ENCODE measurements around the gene BCOR. TPM values are rescaled to one million over a fixed set of nuclear protein-coding genes. Genes with fewer than 3 reads are reported as not detected.

Gene BCOR
- total and polyA plus RNA-seq, 2 of the 4 experiments (the other 2 are of a cell fraction), result 7.5 to 9.0 TPM

GRCh38 chrX:40087425-40088298 lies 10.1 kb downstream of the BCOR start:
- peak overlapping the region; percentile 81 for H3K27ac ChIP-seq (ENCODE audit: insufficient read depth, low read length)
- peak overlapping the region; percentile 85 for H2BK120ac ChIP-seq (ENCODE audit: low read depth, low read length)
- peaks cover 10 to 45% of the 10 kb centered on the region in 2 experiments; a peak in 3 of 4 replicates for H3K79me1 ChIP-seq (ENCODE audit: low read depth in 1 of 2, low read length in 2 of 2)
- no peaks in the 10 kb centered on the region; the same call in 1 of the 2 replicates for H3K27me3 ChIP-seq (ENCODE audit: control insufficient read depth, insufficient read depth, low read length)
- peaks cover 33% of the 10 kb centered on the region for H4K20me1 ChIP-seq (ENCODE audit: insufficient read depth, low read length)
- peak overlapping the region; percentile 27 for H2AFZ ChIP-seq (replicated peaks; ENCODE audit: low read length, poor library complexity)
- peak overlapping the region; percentile 83 for H2BK5ac ChIP-seq (ENCODE audit: low read depth, low read length, poor library complexity, severe bottlenecking)
- peak overlapping the region in 1 of 2 experiments; percentile 43; a peak in 1 of 4 replicates for H4K8ac ChIP-seq (ENCODE audit: low read depth in 2 of 2, low read length in 2 of 2)
- H3K4ac ChIP-seq (ENCODE audit: low read depth, low read length), result peak overlapping the region; percentile 83
- peak overlapping the region; percentile 23; the same call in 1 of the 2 replicates for H3K9ac ChIP-seq (ENCODE audit: low read depth, low read length)
- peak overlapping the region; percentile 29; the same call in 1 of the 2 replicates for H3K56ac ChIP-seq (ENCODE audit: extremely low read depth, insufficient read depth, low read length)
- H2AK9ac ChIP-seq (replicated peaks; ENCODE audit: low read depth, low read length, poor library complexity), result peak overlapping the region; percentile 17
- no peaks in the 10 kb centered on the region for H3K36me3 ChIP-seq (ENCODE audit: control insufficient read depth, insufficient read depth, low read length)
- H3K4me3 ChIP-seq (ENCODE audit: insufficient read depth, low read depth, low read length), result no peak overlapping the region
- CTCF ChIA-PET, result interaction anchor here (1.4 kb wide), 1 partner anchor 9 kb away, joined by 5 read pairs; no protein-coding TSS in a partner anchor
- DNase-seq, result peak; percentile 79
- H3K9me3 ChIP-seq (ENCODE audit: control insufficient read depth, insufficient read depth, low read length), result no peaks in the 10 kb centered on the region
- in situ Hi-C loops (cut with MboI; ENCODE audit: low sequenced_read_pairs), result loop anchor here (10.0 kb wide), 2 partner anchors 273 to 353 kb away; no protein-coding TSS in a partner anchor
- H4K5ac ChIP-seq (ENCODE audit: low read depth, low read length), result peak overlapping the region; percentile 52
- TF ChIP-seq MAFK (IDR thresholded peaks at IDR 0.05; ENCODE audit: low read depth, low read length) (no peak), ELK1 (IDR thresholded peaks at IDR 0.05; ENCODE audit: borderline replicate concordance, low read depth, low read length) (no peak), MAZ (IDR thresholded peaks at IDR 0.05; ENCODE audit: borderline replicate concordance, low read depth, low read length) (no peak), USF2 (IDR thresholded peaks at IDR 0.05; ENCODE audit: low read depth, low read length) (no peak), MXI1 (IDR thresholded peaks at IDR 0.05; ENCODE audit: borderline replicate concordance, low read depth, low read length) (no peak), RAD21 (IDR thresholded peaks at IDR 0.05; ENCODE audit: low read length) (no peak), RCOR1 (IDR thresholded peaks at IDR 0.05; ENCODE audit: insufficient replicate concordance, low read length) (no peak), BHLHE40 (IDR thresholded peaks at IDR 0.05; ENCODE audit: low read depth, low read length) (no peak)
- peak overlapping the region; percentile 75 for H3K23ac ChIP-seq (ENCODE audit: low read depth, low read length)
- POLR2A ChIA-PET (ENCODE audit: unreplicated experiment), result no interaction called here
- dilution Hi-C loops (cut with HindIII; ENCODE audit: low sequenced_read_pairs, unreplicated experiment), result no loop called here
- peak overlapping the region; percentile 68 for H3K4me2 ChIP-seq (ENCODE audit: low read depth, low read length)
- H3K18ac ChIP-seq (ENCODE audit: low read depth, low read length), result peak overlapping the region; percentile 65
- H3K4me1 ChIP-seq (ENCODE audit: control insufficient read depth, insufficient read depth, low read length), result peaks cover 25% of the 10 kb centered on the region
- BruUV-seq (replicated peaks), result no TSS peak
- H4K91ac ChIP-seq (ENCODE audit: insufficient read depth, low read depth, low read length), result peak overlapping the region; percentile 85
- peaks cover 12% of the 10 kb centered on the region; the same call in 1 of the 2 replicates for H3K9me1 ChIP-seq (ENCODE audit: insufficient read depth, low read length)
- intact Hi-C loops (cut with micrococcal nuclease), result loop anchor here (5.0 kb wide), 4 partner anchors 75 to 1285 kb away; partner anchors contain the start of gene MID1IP1
- ATAC-seq (ENCODE audit: low read depth), result peak; percentile 43
- peak overlapping the region; percentile 37; the same call in 1 of the 3 replicates for H2BK15ac ChIP-seq (ENCODE audit: low read depth, low read length)
- H2BK20ac ChIP-seq (ENCODE audit: low read depth, low read length), result peak overlapping the region; percentile 76; the same call in 1 of the 2 replicates
- peak overlapping the region; percentile 26; the same call in 1 of the 2 replicates for H2AK5ac ChIP-seq (ENCODE audit: low read depth, low read length)
- H3K14ac ChIP-seq (replicated peaks; ENCODE audit: low read depth, low read length), result peak overlapping the region; percentile 64
- WGBS, 2 experiments (ENCODE audit: extremely low coverage in 2 of 2, insufficient read length in 1 of 2), result 0% methylated on average over 2 of the region's 13 CpGs; no CpG with 5 or more reads in 1 of the 2 experiments
